Subcutaneous abdominal adipose tissue (tissue), 5 donors: ENCODE results near the gene VANGL2.
A peak's percentile ranks its signal among the peaks of the same experiment; 100 is the strongest.

Experiments
- H3K27ac ChIP-seq: one replicate; pipeline ENCODE4 v1.7.0; 2013; ENCODE audit warnings: low read depth, mild to moderate bottlenecking, inconsistent platforms, low read length, moderate library complexity
- H3K27me3 ChIP-seq, 5 donors: one replicate each; pipeline ENCODE4 v1.7.0; 2013; ENCODE audit warnings: low read length in 5 of 5, inconsistent platforms in 1 of 5; ENCODE audit not compliant: control insufficient read depth in 5 of 5, insufficient read depth in 4 of 5
- H3K36me3 ChIP-seq, 5 donors: one replicate each; pipeline ENCODE4 v1.7.0; 2013; ENCODE audit warnings: low read length in 5 of 5; ENCODE audit not compliant: control insufficient read depth in 5 of 5, insufficient read depth in 5 of 5
- H3K4me1 ChIP-seq, 5 donors: one replicate each; pipeline ENCODE4 v1.7.0; 2013; ENCODE audit warnings: low read length in 5 of 5, mild to moderate bottlenecking in 3 of 5, moderate library complexity in 1 of 5; ENCODE audit not compliant: control insufficient read depth in 5 of 5, insufficient read depth in 5 of 5
- H3K4me3 ChIP-seq, 5 donors: one replicate each; pipeline ENCODE4 v1.7.0; 2013; ENCODE audit warnings: low read length in 5 of 5, low read depth in 1 of 5
- H3K9ac ChIP-seq, 5 donors: one replicate each; pipeline ENCODE4 v1.7.0; 2013; ENCODE audit warnings: low read length in 5 of 5, mild to moderate bottlenecking in 4 of 5, moderate library complexity in 3 of 5
- H3K9me3 ChIP-seq, 5 donors: one replicate each; pipeline ENCODE4 v1.7.0; 2013; ENCODE audit warnings: low read length in 5 of 5; ENCODE audit not compliant: control insufficient read depth in 5 of 5
- donor health status: healthy.
- donor health status: healthy.
- donor health status: healthy.
- donor health status: healthy.
- donor health status: healthy.

Gene VANGL2

DNA sequence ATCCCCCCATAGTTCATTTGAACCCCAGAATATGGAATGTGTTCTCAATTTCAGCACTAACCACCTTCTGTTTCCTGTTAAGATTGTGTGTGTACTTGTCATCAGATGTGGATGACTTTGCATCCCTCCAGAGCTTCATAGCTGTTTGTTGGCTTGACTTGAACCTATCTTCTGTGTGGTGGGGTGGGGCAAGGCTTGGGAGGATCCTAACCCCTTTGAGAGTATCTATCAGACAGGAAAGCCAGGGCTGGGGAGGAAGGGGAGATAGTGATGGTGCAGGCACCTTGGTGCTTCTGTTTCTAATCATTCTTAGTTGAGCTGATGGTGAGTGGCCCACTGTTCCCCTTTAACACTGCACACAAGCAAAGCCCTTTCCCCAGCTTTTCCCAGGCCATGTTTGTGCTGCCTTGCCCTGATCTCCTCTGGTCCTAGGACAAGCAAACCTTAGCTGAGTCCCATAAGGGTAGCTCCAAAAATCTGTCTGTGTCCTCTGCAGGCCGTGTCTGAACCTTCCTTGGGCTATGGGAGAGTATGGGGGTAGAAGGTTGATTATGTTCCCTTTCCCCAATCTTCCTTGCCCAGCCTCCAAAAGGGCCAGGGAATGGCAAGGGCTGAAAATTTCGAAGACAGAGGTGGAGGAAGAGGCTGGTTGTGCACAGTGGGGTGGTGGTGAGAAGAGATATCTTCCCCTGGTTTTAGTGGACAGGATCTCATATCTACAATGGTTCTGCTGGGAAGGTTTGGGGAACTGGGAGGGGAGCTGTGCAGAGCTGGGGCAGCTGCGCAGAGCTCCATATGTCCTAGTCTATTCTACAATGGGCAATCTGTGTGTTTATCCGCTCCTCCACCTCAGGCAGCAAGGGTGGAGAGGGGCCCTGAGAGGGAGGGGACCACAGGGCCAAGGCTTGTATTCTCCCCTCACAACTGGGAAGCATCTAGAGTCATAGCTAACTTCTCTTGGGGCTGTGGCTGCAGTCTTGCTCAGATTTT, 32.1 kb upstream of the VANGL2 start:
- Histone ChIP-seq H3K4me1 (peaks cover 0 to under 1% (median 0%) of the 10 kb centered on the region in 5 donors), H3K9ac (no peak overlapping the region), H3K4me3 (no peak overlapping the region), H3K36me3 (no peaks in the 10 kb centered on the region), H3K27me3 (peaks cover 0 to 4% (median 3%) of the 10 kb centered on the region in 5 donors), H3K27ac (no peak overlapping the region), H3K9me3 (no peaks in the 10 kb centered on the region)

DNA sequence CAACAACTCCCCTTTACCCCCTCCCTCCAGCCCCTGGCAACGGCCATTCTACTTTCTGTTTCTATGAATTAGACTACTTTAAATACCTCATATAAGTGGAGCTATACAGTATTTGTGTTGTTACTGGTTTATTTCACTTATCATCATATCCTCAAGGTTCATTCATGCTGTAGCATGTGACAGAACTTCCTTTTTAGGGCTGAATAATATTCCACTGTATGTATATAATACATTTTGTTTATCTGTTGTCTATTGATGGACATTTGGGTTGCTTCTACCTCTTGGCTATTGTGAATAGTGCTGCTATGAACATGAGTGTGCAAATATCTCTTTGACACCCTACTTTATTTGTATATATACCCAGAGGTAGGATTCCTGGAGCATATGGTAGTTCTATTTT, 31.3 kb upstream of the VANGL2 start:
- Histone ChIP-seq H3K36me3 (no peaks in the 10 kb centered on the region), H3K27me3 (peaks cover 0 to 4% (median 3%) of the 10 kb centered on the region in 5 donors), H3K4me3 (no peak overlapping the region), H3K9me3 (no peaks in the 10 kb centered on the region), H3K9ac (no peak overlapping the region), H3K27ac (no peak overlapping the region), H3K4me1 (no peaks in the 10 kb centered on the region)

DNA sequence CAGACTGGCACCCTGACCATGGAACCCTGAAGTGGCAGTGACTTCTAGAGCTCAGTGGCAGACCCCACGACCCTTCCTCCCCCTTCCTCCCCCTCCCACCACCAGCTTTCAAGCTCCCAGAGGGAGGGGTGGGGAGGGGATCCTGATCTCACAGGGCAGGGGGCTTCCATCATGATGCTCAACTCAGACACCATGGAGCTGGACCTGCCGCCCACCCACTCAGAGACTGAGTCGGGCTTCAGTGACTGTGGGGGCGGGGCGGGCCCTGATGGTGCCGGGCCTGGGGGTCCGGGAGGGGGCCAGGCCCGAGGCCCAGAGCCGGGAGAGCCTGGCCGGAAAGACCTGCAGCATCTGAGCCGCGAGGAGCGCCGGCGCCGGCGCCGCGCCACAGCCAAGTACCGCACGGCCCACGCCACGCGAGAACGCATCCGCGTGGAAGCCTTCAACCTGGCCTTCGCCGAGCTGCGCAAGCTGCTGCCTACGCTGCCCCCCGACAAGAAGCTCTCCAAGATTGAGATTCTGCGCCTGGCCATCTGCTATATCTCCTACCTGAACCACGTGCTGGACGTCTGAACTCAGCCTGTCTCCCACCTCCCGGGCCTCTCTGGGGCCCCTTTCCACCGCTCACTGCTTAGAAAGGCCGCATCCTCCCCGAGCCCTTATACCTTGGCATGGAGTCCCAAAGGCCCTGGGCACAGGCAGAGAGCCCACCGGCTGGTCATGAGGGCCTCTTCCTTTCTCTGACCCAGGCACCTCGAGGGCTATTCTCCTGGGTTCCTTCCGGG, 29.6 kb upstream of the VANGL2 start:
- no peaks in the 10 kb centered on the region for H3K36me3 ChIP-seq
- no peak overlapping the region for H3K27ac ChIP-seq
- no peaks in the 10 kb centered on the region for H3K9me3 ChIP-seq
- H3K4me3 ChIP-seq, result no peak overlapping the region
- H3K4me1 ChIP-seq, result peaks cover 0 to 12% (median 10%) of the 10 kb centered on the region in 5 donors
- peaks cover 0 to 6% (median 3%) of the 10 kb centered on the region in 5 donors for H3K27me3 ChIP-seq
- H3K9ac ChIP-seq, result no peak overlapping the region

DNA sequence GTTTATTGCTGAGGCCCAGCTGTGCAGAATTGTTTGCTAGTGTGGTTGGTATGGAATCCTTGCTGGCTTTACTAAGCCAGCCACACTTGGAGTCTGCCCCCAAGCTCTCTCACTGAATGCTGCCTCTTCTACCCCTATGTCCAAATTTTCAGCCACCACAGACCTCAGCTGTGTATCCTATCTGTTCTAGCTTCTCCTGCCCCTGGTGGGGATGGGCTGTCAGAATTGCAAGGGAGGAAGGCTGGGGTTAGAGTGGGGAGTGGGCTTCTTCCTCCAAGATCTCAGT, 29.1 kb upstream of the VANGL2 start:
- Histone ChIP-seq H3K9ac (no peak overlapping the region), H3K4me1 (peaks cover 3 to 18% (median 15%) of the 10 kb centered on the region in 5 donors), H3K9me3 (no peaks in the 10 kb centered on the region), H3K27me3 (peaks cover 0 to 6% (median 3%) of the 10 kb centered on the region in 5 donors), H3K27ac (no peak overlapping the region), H3K4me3 (no peak overlapping the region), H3K36me3 (no peaks in the 10 kb centered on the region)

DNA sequence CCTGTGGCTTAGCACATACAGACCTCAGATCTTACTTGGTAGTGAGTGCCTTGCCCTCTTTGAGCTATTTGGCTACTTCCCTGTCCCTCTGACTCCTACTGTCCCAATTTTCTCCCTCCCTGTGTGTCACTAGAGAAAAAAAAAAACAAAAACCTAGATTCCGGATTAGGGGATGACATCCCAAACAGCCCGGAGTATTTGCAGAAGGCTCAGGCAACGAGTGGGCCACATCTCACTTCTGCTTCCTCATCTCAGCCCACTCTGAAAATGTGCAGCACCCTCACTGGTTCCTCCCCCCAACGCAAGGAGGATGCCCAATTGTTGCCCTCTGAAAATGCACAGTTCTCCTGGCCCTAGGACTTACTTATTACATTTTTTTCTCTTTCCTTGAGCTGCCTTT, 28.6 kb upstream of the VANGL2 start:
- Histone ChIP-seq H3K27me3 (peaks cover 0 to 6% (median 3%) of the 10 kb centered on the region in 5 donors), H3K27ac (no peak overlapping the region), H3K9ac (no peak overlapping the region), H3K36me3 (no peaks in the 10 kb centered on the region), H3K4me3 (no peak overlapping the region), H3K9me3 (no peaks in the 10 kb centered on the region), H3K4me1 (peaks cover 4 to 20% (median 19%) of the 10 kb centered on the region in 5 donors)

DNA sequence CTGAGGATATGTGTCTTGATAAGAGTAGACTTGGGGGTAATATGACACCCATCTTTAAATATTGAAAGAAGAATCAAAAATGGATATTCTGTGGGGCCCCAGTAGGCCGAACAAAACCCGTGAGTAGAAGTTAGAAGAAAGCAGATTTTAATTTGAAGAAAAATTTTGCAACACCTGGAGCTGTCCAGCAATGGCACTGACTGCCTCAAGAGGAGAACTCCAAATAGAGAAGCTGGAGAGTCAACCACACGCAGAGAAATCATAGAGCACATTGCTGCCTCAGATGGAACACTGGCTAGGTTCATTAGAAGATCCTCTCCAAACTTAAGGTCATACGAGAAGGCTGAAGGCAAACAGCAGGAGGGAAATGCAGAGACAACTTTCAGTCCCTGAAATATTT, 26.7 kb upstream of the VANGL2 start:
- peaks cover 0 to 2% (median 0%) of the 10 kb centered on the region in 5 donors for H3K27me3 ChIP-seq
- H3K27ac ChIP-seq, result no peak overlapping the region
- no peaks in the 10 kb centered on the region for H3K9me3 ChIP-seq
- peaks cover 4 to 20% (median 19%) of the 10 kb centered on the region in 5 donors for H3K4me1 ChIP-seq
- H3K36me3 ChIP-seq, result no peaks in the 10 kb centered on the region
- no peak overlapping the region for H3K4me3 ChIP-seq
- H3K9ac ChIP-seq, result no peak overlapping the region

DNA sequence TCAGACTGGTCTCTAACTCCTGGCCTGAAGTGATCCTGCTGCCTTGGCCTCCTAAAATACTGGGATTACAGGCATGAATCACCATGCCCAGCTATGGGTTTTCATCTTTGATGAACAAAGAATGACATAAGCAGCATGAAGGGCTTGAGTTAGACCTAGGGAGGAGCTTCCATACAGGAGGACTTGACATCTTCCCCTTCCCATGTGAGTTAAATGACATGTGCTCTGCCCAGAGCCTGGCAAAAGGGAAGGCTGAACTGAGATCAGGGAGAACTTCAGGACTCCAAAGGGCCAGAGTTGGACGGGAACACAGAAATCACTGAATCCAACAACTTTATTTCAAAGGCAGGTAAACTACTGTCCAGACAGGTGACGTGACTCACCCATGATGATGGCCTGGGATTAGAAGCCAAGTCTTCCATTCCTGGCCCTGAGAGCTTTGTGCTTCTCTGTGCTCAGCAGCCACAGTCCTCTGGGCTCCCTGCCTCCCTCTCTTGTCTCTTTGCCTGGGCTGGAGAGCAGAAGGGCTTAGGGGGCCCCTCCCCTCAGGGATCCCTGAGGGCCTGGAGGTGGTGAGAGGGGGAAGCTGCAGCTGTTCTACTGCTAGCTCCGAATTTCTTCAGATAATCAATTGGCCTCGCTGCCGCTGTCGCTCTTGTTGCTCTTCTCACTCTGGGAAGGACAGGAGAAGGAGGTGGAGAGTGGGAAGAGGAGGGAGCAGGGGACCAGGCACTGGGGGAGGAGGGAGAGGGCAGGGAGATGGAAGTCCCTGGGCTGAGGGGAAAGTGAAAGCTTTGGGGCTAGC, 25.9 kb upstream of the VANGL2 start:
- H3K4me1 ChIP-seq, result peaks cover 4 to 20% (median 19%) of the 10 kb centered on the region in 5 donors
- H3K9ac ChIP-seq, result no peak overlapping the region
- no peak overlapping the region for H3K27ac ChIP-seq
- H3K9me3 ChIP-seq, result no peaks in the 10 kb centered on the region
- no peaks in the 10 kb centered on the region for H3K36me3 ChIP-seq
- no peak overlapping the region for H3K4me3 ChIP-seq
- H3K27me3 ChIP-seq, result peaks cover 0 to 2% (median 0%) of the 10 kb centered on the region in 5 donors

DNA sequence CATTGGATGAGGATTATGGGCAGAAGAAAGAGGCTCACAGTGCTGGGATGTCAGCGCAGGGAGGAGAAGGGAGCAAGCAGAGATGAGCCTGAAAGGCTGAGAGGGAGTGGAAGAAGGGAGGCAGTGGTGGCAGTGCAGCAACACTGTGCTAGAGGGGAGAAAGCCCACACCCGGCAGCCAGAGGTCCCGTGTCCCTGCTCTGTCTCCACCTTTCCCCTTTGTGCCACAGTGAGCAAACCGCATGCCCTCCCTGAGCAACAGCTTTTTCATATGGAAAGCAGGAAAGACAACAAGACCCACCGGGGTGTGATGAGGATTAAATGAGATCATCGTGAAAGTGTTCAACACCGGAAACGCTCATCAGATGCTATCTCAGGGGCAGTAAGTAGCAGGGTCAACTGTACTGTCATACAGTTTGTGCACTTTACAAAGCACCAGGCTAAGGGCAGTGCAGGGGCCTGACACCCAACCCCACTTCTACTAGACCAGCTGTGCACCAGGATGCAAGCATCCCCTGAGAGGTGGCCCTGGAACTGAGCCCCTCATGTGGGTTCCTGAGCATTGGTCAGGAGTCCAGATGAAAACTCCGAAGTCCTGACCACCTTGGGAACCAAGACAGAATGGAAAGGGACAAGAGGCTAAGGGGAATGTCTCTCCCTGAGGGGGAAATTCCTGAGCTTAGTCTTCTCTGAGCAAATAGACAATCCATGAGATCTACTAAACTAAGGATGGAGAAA, 24.4 kb upstream of the VANGL2 start:
- Histone ChIP-seq H3K9me3 (no peaks in the 10 kb centered on the region), H3K9ac (peak overlapping the region in 1 of 5 donors; percentile 4), H3K4me3 (peak overlapping the region in 2 of 5 donors; percentile 6 to 10), H3K27ac (no peak overlapping the region), H3K4me1 (peaks cover 4 to 20% (median 19%) of the 10 kb centered on the region in 5 donors), H3K36me3 (no peaks in the 10 kb centered on the region), H3K27me3 (peaks cover 0 to 2% (median 0%) of the 10 kb centered on the region in 5 donors)

DNA sequence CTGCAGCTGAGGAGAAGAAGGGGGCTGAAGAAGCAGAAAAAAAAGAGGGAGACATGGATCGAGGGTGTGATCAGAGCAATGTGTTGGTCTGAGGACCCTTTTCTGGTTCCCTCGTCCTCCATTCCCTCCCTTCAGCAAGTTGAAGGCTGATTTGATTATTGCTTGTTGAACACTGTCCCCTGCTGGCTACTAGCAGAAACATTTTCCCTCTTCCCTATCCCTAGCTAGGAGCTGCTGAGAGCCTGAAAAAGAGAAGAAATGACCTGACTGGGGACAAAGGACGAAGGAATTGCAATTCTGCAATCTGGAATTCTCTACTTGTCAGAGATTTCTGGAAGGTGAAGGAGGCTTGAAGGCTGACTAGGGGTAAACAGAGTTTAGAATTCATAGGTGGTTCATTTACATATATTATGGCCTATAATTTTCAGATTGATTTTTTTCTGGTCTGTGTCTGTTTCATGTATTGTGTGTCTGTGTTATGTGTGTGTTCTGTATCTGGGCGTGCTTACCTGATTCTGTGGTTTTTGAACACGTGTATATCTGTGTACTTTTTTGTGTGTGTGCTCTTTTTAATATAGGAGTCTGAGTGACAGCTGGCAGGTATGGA, 23.7 kb upstream of the VANGL2 start:
- Histone ChIP-seq H3K27ac (no peak overlapping the region), H3K4me1 (peaks cover 4 to 20% (median 19%) of the 10 kb centered on the region in 5 donors), H3K9ac (no peak overlapping the region), H3K4me3 (peak overlapping the region in 1 of 5 donors; percentile 10), H3K27me3 (peaks cover 0 to 2% (median 0%) of the 10 kb centered on the region in 5 donors), H3K36me3 (no peaks in the 10 kb centered on the region), H3K9me3 (no peaks in the 10 kb centered on the region)
